Measurements from ENCODE around the gene CBARP.

CBARP gene

GRCh38 chr19:1244693-1245451, 7.1 kb upstream of the CBARP start:
- Histone ChIP-seq H3K27ac (ENCODE audit: insufficient read depth, low read depth, low read length, poor library complexity, severe bottlenecking) (no peak overlapping the region), H3K4me3 (ENCODE audit: insufficient read depth, low read depth, low read length) (no peak overlapping the region)

GRCh38 chr19:1243768-1244692, 6.2 kb upstream of the CBARP start:
- no peaks in the 10 kb centered on the region for H3K9me3 ChIP-seq (ENCODE audit: control insufficient read depth, low read length)
- 70 to 73% methylated on average over 33 of the region's 33 CpGs for WGBS, 2 experiments
- H3K4me3 ChIP-seq (ENCODE audit: insufficient read depth, low read depth, low read length), result no peak overlapping the region
- no peak overlapping the region for H3K27ac ChIP-seq (ENCODE audit: insufficient read depth, low read depth, low read length, poor library complexity, severe bottlenecking)
- H3K4me1 ChIP-seq (ENCODE audit: control insufficient read depth, insufficient read depth, low read length), result no peaks in the 10 kb centered on the region
- H3K36me3 ChIP-seq (ENCODE audit: control insufficient read depth, insufficient read depth, low read length), result no peaks in the 10 kb centered on the region
- H3K27me3 ChIP-seq (ENCODE audit: control insufficient read depth, insufficient read depth, low read length, poor library complexity, severe bottlenecking), result peaks cover 2% of the 10 kb centered on the region

More at GRCh38 chr19:1244693-1245451, 7.1 kb upstream of the CBARP start:
- Histone ChIP-seq H3K27me3 (ENCODE audit: control insufficient read depth, insufficient read depth, low read length, poor library complexity, severe bottlenecking) (no peaks in the 10 kb centered on the region), H3K9me3 (ENCODE audit: control insufficient read depth, low read length) (no peaks in the 10 kb centered on the region), H3K4me1 (ENCODE audit: control insufficient read depth, insufficient read depth, low read length) (no peaks in the 10 kb centered on the region), H3K36me3 (ENCODE audit: control insufficient read depth, insufficient read depth, low read length) (no peaks in the 10 kb centered on the region)
- WGBS, 2 experiments, result 78 to 79% methylated on average over 31 of the region's 31 CpGs

- H3K4me3 ChIP-seq (ENCODE audit: insufficient read depth, low read depth, low read length), result peak within 1 kb of the TSS; percentile 88
- H3K4me1 ChIP-seq (ENCODE audit: control insufficient read depth, insufficient read depth, low read length), result peaks cover 3% of the 10 kb centered on the region
- no peak within 1 kb of the TSS for H3K27ac ChIP-seq (ENCODE audit: insufficient read depth, low read depth, low read length, poor library complexity, severe bottlenecking)
Observed at GRCh38 chr19:1241417-1242095, 3.8 kb upstream of the CBARP start, which contains the start of gene ATP5F1D. ATP5F1D (plus strand) TSS chr19:1241751; CDS start chr19:1241851, 100 bp downstream.

GRCh38 chr19:1240925-1241324, 3.1 kb upstream of the CBARP start:
- Histone ChIP-seq H3K27me3 (ENCODE audit: control insufficient read depth, insufficient read depth, low read length, poor library complexity, severe bottlenecking) (peaks cover 5% of the 10 kb centered on the region), H3K4me1 (ENCODE audit: control insufficient read depth, insufficient read depth, low read length) (peaks cover 3% of the 10 kb centered on the region), H3K27ac (ENCODE audit: insufficient read depth, low read depth, low read length, poor library complexity, severe bottlenecking) (no peak overlapping the region), H3K9me3 (ENCODE audit: control insufficient read depth, low read length) (no peaks in the 10 kb centered on the region), H3K36me3 (ENCODE audit: control insufficient read depth, insufficient read depth, low read length) (no peaks in the 10 kb centered on the region), H3K4me3 (ENCODE audit: insufficient read depth, low read depth, low read length) (peak overlapping the region; percentile 88)
- WGBS, 2 experiments, result 83% methylated on average over 15 of the region's 15 CpGs

More at GRCh38 chr19:1241417-1242095, 3.8 kb upstream of the CBARP start, which contains the start of gene ATP5F1D:
- H3K9me3 ChIP-seq (ENCODE audit: control insufficient read depth, low read length), result no peaks in the 10 kb centered on the region
- H3K27me3 ChIP-seq (ENCODE audit: control insufficient read depth, insufficient read depth, low read length, poor library complexity, severe bottlenecking), result peaks cover 5% of the 10 kb centered on the region
- 1 to 2% methylated on average over 79 of the region's 79 CpGs for WGBS, 2 experiments
- no peaks in the 10 kb centered on the region for H3K36me3 ChIP-seq (ENCODE audit: control insufficient read depth, insufficient read depth, low read length)

- Histone ChIP-seq H3K27me3 (ENCODE audit: control insufficient read depth, insufficient read depth, low read length, poor library complexity, severe bottlenecking) (peaks cover 5% of the 10 kb centered on the region), H3K36me3 (ENCODE audit: control insufficient read depth, insufficient read depth, low read length) (no peaks in the 10 kb centered on the region), H3K27ac (ENCODE audit: insufficient read depth, low read depth, low read length, poor library complexity, severe bottlenecking) (no peak overlapping the region), H3K4me1 (ENCODE audit: control insufficient read depth, insufficient read depth, low read length) (peaks cover 3% of the 10 kb centered on the region), H3K9me3 (ENCODE audit: control insufficient read depth, low read length) (no peaks in the 10 kb centered on the region), H3K4me3 (ENCODE audit: insufficient read depth, low read depth, low read length) (peak overlapping the region; percentile 36)
- 10% methylated on average over 80 of the region's 84 CpGs for WGBS, 2 experiments
Observed at GRCh38 chr19:1239796-1240737, 2.3 kb upstream of the CBARP start.

GRCh38 chr19:1239420-1239795, 1.6 kb upstream of the CBARP start:
- no peak overlapping the region for H3K4me3 ChIP-seq (ENCODE audit: insufficient read depth, low read depth, low read length)
- WGBS, 2 experiments, result 90 to 93% methylated on average over 11 of the region's 11 CpGs

GRCh38 chr19:1238369-1239303, 831 bp upstream of the CBARP start:
- Histone ChIP-seq H3K4me1 (ENCODE audit: control insufficient read depth, insufficient read depth, low read length) (peaks cover 3% of the 10 kb centered on the region), H3K9me3 (ENCODE audit: control insufficient read depth, low read length) (no peaks in the 10 kb centered on the region), H3K4me3 (ENCODE audit: insufficient read depth, low read depth, low read length) (peak overlapping the region; percentile 73), H3K27me3 (ENCODE audit: control insufficient read depth, insufficient read depth, low read length, poor library complexity, severe bottlenecking) (peaks cover 5% of the 10 kb centered on the region), H3K36me3 (ENCODE audit: control insufficient read depth, insufficient read depth, low read length) (peaks cover 13% of the 10 kb centered on the region), H3K27ac (ENCODE audit: insufficient read depth, low read depth, low read length, poor library complexity, severe bottlenecking) (no peak overlapping the region)
- 75% methylated on average over 34 of the region's 34 CpGs for WGBS, 2 experiments

More at GRCh38 chr19:1239420-1239795, 1.6 kb upstream of the CBARP start:
- H3K27me3 ChIP-seq (ENCODE audit: control insufficient read depth, insufficient read depth, low read length, poor library complexity, severe bottlenecking), result peaks cover 5% of the 10 kb centered on the region
- peaks cover 5% of the 10 kb centered on the region for H3K36me3 ChIP-seq (ENCODE audit: control insufficient read depth, insufficient read depth, low read length)
- peaks cover 3% of the 10 kb centered on the region for H3K4me1 ChIP-seq (ENCODE audit: control insufficient read depth, insufficient read depth, low read length)
- no peaks in the 10 kb centered on the region for H3K9me3 ChIP-seq (ENCODE audit: control insufficient read depth, low read length)
- no peak overlapping the region for H3K27ac ChIP-seq (ENCODE audit: insufficient read depth, low read depth, low read length, poor library complexity, severe bottlenecking)

- no peaks in the 10 kb centered on the region for H3K9me3 ChIP-seq (ENCODE audit: control insufficient read depth, low read length)
- peaks cover 17% of the 10 kb centered on the region for H3K36me3 ChIP-seq (ENCODE audit: control insufficient read depth, insufficient read depth, low read length)
- H3K4me1 ChIP-seq (ENCODE audit: control insufficient read depth, insufficient read depth, low read length), result peaks cover 3% of the 10 kb centered on the region
- no peak overlapping the region for H3K27ac ChIP-seq (ENCODE audit: insufficient read depth, low read depth, low read length, poor library complexity, severe bottlenecking)
- 1% methylated on average over 60 of the region's 60 CpGs for WGBS, 2 experiments
- peak overlapping the region; percentile 73 for H3K4me3 ChIP-seq (ENCODE audit: insufficient read depth, low read depth, low read length)
- H3K27me3 ChIP-seq (ENCODE audit: control insufficient read depth, insufficient read depth, low read length, poor library complexity, severe bottlenecking), result peaks cover 5% of the 10 kb centered on the region
Observed at GRCh38 chr19:1237027-1237659, 662 bp downstream of the CBARP start.
